Lower leg skin (tissue), 3 donors: ENCODE measurements around the gene ULK2.

Source experiments
- POLR2A ChIP-seq, 2 donors: fragments of 450-650 bp; IDR thresholded peaks; one replicate each; pipeline ENCODE4 v1.6.1; 2016 to 2017; ENCODE audit warnings: antibody characterized with exemption in 2 of 2, mild to moderate bottlenecking in 1 of 2, moderate library complexity in 1 of 2
- TF ChIP-seq, protein P1 (sequence below), 3 donors: fragments of 450-650 bp; IDR thresholded peaks; one replicate each; pipeline ENCODE4 v1.5.1; 2016; ENCODE audit warnings: antibody characterized with exemption in 3 of 3, mild to moderate bottlenecking in 3 of 3, moderate library complexity in 2 of 3

DNA sequence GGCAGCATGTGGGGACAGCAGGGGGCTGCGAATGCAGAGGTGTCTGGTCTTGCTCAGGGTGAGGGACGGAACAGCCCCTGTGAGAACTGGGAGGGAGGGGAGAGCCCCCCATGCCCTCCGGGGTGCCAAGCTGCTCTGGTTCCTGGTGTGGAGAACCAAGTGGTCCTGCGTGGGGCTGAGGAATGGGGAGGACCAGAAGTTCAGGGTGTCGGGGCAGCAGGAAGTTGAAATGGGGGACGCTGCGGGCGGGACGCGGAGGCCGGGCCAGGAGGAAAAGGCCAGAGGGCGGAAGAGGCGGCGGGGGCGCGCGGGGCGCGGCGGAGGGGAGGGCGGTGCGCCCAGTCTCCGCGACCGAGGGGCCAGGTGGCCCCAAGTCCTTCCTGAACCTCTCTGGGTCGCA lies 123.2 kb downstream of the ULK2 start:
- TF ChIP-seq, protein P1, sequence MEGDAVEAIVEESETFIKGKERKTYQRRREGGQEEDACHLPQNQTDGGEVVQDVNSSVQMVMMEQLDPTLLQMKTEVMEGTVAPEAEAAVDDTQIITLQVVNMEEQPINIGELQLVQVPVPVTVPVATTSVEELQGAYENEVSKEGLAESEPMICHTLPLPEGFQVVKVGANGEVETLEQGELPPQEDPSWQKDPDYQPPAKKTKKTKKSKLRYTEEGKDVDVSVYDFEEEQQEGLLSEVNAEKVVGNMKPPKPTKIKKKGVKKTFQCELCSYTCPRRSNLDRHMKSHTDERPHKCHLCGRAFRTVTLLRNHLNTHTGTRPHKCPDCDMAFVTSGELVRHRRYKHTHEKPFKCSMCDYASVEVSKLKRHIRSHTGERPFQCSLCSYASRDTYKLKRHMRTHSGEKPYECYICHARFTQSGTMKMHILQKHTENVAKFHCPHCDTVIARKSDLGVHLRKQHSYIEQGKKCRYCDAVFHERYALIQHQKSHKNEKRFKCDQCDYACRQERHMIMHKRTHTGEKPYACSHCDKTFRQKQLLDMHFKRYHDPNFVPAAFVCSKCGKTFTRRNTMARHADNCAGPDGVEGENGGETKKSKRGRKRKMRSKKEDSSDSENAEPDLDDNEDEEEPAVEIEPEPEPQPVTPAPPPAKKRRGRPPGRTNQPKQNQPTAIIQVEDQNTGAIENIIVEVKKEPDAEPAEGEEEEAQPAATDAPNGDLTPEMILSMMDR (IDR thresholded peaks at IDR 0.05) = no peak
- no peak for TF ChIP-seq POLR2A (IDR thresholded peaks at IDR 0.05)
